NCI-H69 (cell line): Measurements from ENCODE around the gene ARSA.
A peak's percentile ranks its signal among the peaks of the same experiment; 100 is the strongest.

Source experiments
- DNase-seq: peaks from one replicate; lab custom pipeline; 2025; lab: John Stamatoyannopoulos, UW

Gene ARSA

DNA sequence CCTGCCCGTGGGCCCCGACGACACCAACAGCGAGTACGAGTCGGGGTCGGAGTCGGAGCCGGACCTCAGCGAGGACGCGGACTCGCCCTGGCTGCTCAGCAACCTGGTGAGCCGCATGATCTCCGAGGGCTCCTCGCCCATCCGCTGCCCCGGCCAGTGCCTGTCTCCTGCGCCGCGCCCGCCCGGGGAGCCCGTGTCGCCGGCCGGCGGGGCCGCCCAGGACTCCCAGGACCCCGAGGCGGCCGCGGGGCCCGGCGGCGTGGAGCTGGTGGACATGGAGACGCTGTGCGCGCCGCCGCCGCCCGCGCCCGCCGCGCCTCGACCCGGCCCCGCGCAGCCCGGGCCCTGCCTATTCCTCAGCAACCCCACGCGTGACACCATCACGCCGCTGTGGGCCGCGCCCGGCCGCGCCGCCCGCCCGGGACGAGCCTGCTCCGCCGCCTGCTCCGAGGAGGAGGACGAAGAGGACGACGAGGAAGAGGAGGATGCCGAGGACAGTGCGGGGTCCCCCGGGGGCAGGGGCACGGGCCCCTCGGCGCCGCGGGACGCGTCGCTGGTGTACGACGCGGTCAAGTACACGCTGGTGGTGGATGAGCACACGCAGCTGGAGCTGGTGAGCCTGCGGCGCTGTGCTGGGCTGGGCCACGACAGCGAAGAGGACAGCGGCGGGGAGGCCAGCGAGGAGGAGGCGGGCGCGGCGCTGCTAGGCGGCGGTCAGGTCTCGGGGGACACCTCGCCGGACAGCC, 23.5 kb downstream of the ARSA start:
- no peak for DNase-seq

DNA sequence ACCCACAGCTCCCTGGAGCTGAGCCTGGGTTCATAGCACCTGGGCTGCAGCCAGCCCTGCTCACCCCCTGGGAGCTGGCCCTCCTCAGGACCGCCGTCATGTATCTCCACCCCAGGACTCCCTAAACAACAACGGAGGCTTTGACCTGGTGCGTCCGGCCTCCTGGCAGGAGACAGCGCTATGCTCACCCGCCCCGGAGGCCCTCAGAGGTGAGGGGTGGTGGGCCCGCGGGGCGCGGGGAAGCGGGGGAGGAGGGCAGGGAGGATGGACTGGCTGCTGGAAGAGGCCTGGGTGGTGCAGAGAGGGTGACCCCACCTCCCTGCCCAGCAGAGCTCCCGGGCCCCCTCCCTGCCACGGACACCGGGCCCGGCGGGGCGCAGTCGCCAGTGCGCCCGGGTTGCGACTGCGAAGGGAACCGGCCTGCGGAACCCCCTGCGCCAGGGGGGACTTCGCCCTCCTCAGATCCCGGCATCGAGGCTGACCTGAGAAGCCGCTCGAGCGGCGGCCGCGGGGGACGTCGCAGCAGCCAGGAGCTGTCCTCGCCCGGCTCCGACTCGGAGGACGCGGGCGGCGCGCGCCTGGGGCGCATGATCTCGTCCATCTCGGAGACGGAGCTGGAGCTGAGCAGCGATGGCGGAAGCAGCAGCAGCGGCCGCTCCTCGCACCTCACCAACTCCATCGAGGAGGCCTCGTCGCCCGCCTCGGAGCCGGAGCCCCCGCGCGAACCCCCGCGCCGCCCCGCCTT, 24.3 kb downstream of the ARSA start:
- no peak for DNase-seq

DNA sequence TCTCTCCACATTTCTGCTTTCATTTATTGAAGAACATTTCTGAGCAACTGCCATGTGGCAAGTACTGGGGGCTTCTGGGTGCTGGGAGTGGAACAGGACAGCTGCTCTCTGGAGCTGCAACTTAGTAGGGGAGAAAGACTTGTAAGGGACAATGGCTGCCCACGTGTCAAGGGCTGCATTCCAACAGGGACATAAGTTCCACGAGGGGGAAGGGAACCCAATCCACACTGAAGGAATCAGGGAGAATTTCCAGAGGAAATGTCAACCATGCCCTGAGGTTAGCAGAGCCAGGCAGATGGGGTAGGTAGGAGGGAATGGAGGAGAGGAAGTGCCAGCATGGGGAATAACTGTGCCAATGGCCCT, 25.6 kb downstream of the ARSA start:
- DNase-seq, result no peak

DNA sequence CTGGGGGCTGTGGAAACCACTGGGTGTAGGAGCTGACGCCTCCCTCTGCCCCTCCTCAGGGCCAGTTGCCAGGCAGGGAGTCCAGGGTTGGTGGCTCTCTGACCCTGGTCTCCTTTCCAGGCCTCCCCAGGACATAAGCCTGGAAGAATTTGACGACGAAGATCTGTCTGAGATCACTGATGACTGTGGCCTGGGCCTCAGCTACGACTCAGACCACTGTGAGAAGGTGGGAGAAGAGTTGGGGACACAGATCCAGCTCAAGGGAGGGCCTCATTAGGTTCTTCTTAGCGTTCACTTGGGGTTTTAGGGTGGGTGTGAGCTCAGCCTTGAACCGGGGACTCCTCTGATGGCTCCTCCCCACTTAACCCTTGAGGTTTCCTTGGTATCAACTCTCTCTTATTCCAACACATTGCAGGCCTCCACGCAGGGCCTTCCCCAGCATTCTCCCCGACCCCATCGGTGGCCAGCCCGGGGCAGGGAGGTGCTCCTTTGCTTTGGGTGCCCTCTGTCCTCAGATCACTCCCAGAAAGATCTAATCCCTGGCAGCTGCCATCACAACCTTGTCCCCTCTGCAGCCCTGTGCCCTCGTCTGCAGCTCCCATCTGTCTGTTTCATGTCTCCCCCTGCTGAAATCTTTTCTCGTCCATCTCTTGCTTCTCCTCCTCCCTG, 26.1 kb downstream of the ARSA start:
- DNase-seq, result no peak

DNA sequence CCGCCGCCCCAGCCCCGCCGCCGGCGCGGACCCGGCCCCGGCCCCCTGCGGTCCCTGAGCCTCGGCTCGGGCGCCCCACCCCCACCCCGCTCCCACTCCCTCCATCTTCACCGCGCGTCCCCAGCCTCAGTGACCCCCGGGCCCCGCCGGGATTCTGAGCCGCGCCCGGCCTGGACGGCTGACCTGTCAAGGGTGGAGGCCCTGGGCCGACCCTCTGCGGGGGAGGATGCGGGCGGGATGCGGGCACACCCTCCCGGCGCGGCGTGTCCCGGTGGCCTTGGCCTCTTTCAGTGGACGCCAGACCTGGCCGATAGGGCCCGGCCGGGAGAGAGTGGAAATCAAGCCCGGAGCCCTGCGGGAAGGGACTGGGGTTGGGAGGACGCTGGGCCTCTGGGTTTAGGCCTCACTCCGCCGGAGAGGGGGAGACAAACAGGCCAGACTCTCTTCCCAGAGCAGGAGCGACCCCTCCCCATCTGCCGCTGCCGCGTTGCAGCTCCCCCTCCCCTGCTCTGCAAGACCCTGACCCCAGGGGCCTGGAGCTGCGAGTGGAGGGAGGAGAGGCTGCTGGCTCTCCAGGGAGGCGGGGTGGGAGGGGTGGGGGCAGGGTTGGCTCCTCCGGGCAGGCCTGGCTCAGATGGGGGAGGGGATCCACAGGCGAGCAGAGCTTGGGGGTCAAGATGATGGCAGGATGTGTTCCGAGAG, 26.8 kb downstream of the ARSA start:
- peak; percentile 56 for DNase-seq

DNA sequence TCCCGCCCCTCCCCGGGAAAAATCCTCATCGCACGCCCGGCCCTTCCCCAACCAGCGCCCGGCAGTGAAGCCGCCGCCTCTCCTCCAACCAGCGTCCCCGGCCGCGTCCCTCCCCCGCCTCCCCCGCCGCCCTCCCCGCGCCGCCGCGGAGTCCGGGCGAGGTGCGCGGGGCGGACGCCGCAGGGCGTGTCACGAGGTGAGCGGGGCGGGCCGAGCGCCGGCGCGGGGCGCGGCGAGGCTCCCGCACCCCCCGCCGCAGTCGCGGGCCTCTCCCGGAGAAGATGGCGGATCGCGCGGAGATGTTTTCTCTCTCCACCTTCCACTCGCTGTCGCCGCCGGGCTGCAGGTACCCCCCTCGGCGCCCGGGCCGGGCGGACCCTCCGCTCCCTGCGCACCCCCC, 27.4 kb downstream of the ARSA start, which contains the start of gene MAPK8IP2:
TSS of gene MAPK8IP2 (plus strand) at position 256 of the 400 bp plus-strand sequence. CDS start at position 282, 26 bp downstream.
- DNase-seq, result peak; percentile 88

DNA sequence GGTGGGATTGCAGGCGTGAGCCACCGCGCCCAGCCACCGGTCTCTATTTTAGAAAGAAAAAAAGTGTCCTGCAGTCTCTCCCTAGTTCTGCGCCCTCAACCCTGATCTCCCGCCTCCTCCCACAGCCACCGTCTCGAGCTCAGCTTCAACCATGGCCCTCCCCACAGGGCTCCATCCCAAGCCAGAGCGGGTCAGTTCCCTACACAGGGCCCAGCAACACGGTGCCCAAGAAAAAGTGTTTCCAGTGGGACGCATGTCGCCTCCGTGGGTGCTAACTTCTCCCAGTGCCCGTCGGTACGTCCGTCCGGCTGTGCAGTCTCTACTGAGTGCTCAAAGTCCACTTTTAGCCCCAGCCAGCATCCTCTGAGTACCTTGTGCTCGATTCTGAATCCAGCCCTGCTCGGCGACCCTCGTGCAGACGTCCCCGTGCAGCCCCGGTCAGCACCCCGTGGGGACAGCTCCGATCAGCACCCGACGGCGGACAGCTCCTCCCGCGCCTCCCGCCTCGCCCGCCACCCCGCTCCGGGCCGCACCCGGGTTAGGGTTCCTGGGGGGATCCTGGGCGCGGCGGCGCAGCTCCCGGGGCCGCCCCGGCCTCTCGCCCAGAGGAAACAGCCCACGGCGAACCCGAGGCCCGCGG, 28.0 kb downstream of the ARSA start:
- peak; percentile 69 for DNase-seq

DNA sequence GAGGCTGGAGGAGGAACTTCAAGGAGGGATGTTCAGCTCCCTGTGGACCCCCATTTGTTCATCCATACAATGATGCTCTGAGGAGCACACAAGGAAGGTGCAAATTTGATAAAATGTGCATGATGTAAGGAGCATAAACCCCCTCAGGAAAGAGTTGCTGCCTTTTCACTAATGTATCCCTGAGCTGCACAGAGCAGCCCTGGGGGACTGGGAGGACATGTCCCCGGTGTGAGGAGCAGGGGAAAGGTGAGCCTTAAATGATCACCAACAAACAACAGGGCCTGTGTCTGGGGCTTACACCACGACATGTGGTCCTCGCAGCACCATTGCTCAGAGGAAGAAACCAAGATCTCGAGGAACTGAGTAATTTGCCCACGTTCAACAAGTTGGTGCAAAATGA, 30.9 kb downstream of the ARSA start:
- DNase-seq, result no peak

DNA sequence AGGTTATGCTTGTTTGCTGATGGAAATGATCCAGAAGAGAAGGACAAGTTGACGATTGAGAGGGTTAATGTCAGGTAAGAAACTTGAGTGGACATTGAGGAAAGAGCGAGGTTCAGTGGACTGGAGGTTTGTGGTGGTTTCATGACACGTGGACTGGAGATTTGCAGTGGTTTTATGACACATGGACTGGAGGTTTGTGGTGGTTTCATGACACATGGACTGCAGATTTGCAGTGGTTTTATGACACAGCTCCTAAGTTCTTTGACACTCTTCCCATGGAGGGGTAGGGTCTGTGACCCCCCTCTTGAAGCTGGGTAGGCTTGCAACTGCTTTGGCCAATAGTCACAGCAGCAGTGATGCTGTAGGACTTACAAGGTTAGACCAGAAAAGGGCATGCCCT, 32.8 kb downstream of the ARSA start:
- DNase-seq, result no peak

DNA sequence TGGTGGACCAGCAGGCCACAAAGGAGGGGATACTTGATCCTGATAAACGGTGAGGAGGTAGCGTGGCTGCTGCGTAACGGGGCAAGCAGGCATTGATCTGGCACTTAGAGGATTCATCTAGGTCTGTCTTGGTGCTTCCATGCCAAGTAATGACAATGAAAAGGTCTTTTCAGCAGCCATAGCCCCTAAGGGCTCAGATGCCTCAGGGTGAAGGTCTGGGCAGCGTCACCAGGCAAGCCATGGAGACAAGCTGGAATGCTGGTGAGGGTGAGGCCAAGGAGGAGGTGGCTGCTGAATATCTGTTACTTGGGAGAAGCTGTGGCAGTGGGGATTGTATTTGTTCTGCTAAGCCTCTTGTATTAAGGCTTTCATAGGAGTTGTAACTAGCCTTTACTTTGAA, 40.5 kb downstream of the ARSA start:
- DNase-seq, result no peak

DNA sequence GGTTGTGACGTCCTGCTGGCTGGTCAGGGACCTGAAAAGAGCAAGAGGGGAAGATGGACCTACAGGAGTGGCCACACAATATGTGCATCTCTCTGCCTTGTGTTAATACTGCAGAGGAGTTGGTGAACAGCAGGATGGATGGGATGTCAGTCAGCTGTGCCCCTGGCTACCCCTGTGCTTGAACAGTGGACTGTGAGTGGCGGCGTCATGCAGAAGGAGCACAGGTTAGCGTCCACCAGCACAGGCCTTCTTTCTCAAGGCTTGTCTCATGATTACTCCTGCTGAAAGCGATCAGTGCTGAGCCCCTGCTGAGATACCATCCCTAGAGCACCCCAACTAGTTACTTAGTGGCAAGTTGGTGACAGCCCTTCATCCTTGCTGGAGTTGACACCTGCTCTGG, 41.5 kb downstream of the ARSA start:
- DNase-seq, result no peak

DNA sequence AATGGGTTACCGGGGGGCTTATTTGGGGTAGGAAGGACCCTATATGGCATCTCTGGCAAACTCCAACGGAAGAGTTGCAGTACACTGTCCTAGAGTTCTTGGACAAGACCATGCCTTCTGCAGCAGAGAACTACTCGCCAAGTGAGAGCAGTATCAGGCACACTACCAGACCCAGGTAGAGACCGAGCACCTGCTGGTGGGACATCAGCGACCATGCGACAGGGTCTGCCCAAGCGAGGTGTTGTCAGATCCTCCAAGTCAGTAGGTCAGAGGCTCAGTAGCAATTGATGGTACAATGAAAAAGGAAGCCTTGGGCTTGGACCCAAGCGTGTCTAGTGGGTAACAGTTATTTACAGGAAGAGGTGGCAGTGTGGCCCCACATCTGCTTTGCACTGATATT, 42.2 kb downstream of the ARSA start:
- no peak for DNase-seq

DNA sequence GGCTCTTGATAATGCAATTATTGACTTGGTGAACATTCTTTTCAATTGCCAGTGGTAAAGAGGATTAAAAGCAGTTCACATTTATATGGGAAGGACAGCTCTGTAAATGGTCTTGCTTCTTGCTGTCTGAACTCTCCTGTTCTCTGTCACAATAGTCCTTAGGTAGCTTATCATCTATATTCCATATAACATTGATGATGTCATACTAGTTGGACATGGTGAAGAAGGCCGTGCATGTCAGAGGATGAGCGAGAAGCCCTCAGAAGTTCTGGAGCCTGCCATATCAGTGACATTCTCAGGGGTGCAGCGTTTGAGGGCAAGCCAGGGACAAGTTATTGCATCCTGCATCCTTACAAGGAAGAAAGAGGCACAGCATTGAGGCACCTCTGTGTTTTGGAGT, 42.7 kb downstream of the ARSA start:
- DNase-seq, result no peak

DNA sequence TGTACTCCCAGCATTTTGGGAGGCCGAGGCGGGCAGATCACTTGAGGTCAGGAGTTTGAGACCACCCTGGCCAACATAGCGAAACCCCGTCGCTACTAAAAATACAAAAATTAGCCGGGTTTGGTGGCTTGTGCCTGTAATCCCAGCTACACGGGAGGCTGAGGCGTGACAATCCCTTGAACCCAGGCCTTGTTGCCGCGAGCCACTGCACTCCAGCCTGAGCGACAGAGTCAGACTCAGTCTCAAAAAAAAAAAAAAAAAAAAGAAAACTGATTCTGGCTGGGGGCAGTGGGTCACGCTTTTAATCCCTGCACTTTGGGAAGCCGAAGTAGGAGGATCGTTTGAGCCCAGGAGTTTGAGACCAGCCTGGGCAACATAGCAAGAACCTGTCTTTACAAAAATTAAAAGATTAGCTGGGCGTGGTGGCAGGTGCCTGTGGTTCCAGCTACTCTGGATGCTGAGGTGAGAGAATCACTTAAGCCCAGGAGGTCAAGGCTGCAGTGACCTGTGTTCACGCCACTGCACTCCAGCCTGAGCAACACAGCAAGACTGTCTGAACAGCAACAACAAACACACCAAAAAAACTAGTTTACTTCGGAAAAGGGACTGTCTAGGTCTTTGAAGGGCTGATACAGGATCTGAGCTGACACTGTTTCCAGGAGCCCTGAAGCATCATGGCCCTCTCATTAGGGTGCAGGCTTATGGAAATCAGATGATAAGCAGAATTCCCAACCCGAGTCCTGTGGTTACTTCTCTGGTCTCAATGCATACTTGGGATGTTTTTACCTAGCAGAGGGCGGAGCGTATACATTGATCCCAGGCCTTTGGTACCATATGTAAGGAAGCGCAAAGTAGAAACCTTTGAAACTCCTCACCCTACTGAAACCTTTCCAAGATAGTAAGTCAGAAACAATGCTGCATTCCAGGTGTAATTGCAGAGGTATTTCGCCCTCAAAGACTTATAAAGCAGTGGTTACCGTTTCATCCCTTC, 43.6 kb downstream of the ARSA start:
- no peak for DNase-seq

DNA sequence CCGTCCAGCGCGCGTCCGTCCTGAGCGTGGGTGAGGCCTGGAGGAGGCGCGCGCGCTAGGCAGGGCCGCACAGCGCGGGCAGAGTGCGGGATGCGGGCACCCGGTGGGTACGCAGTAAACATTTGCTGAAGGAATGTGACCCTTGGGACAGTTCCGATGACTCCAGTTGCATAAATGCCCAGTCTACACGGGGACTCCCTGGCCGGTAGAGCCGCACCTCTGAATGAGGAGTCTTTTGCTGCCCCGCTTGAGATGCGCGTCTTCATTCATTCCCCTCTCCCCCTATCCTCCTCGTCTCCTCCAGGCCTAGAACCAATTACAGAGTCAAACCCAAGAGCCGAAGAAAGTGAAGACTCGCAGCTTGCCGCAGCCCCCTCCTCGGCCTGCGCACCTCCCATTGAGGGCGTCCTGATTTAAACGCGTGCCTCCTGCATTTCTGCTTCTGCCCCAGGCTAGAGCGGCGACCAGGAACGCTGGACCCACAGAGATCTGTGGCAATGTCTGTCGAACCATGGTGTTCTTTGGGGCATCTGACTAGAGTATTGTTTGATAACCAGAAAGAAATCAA, 44.6 kb downstream of the ARSA start:
- DNase-seq, result no peak

DNA sequence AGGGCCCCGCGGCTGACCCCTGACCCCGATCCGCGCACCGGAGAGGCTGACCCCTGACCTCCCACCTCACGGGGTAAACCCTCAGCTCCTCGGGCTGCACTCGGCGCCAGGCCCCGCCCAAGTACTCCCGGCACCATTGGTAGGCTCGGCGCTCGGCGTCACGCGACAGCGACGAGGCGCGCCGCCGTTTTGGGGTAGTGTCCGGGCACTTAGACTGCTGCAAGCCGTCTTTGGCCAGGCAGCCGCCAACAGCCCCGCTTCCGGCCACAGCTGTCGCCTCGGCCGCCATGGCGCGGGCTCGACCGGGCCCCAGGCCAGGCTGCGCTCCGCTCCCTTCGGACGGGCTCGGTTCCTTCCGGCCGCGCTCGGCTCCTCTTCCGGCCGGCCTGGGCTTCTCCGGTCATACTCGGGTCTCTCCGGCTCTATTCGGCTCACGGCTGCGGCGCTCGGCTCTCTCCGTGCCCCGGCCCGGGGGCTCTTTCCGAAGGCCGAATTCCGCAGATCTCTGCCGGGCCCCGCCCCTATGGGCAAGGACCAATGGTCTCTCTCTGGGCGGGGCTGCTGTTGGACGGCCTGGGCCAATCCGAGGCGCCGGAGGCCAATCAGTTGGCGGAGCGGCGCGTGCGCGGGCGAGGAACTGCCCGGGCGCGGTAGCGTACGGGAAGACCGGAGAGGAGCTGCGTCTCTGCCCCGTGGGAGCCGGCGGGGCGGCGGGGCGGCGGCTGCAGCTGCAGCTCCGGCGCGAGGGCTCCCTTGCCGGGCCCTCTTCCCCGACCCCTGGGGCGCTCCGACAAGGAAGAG, 45.3 kb downstream of the ARSA start, which contains the start of gene CHKB:
TSS of gene CHKB (minus strand) at position 357 of the 801 bp plus-strand sequence. CDS start at position 289, 68 bp downstream.
- DNase-seq, result peak; percentile 99

DNA sequence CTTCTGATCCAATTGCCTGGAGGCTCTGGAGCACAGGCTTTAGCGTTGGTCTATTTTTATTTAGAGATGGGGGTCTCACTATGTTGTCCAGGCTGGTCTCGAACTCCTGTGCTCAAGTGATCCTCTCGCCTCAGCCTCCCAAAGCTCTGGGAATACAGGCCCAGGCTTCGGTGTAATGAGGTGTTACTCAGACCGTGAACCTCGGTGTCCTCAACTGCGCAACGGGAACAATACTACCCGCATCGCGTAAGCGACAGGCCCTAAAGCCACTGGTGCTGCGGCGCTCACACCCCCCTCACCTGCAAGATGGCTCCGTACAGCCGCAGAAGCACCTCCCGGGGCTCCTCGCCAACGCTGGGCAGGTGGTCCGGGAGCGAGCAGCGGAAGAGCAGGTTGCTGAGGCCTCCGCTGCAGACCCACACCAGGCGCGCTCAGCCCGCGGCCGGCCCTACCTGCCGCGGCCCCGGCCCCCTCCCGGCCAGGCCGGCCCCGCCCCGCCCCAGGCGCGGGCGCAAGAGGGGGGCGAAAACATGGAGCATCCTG, 45.9 kb downstream of the ARSA start:
- no peak for DNase-seq

DNA sequence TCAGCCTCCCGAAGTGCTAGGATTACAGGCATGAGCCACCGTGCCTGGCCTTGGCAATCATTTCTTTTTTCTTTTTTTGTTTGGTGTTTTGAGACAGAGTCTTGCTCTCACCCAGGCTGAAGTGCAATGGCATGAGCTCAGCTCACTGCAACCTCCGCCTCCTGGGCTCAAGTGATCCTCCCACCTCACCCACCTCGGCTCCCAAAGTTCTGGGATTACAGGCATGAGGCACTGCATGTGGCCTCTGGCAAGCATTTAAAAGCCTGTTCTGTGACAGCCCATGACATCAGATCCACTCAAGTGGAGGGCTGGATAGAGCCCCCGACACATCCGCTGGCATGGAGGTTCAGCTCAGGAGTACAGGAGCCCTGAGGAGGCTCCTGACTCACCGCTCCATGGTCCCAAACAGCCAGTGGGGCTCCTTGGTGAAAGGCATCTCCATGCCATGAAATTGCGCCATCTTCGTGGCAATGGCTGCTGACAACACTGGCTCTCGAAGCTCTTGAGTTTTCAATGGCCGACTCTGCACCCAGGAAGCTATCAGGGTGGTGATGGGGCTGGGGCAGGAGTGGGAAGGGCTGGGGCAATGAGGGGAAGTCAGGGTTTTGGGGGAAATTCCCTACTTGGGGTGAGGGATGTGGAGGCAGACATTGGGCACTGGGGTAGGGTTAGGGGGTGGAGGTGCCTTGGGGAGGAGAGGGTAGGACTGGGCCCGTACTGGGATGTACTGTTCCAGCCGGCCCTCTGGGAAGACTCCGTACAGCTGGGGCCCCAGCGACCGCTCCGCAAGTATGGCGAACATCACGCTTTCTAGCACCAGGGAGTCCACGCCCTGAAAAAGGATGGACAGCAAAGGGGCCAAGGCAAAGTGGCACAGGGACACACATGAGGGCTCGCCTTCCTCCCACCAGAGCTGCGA, 46.7 kb downstream of the ARSA start:
- DNase-seq, result no peak
